ENCODE data around the gene PSME2.

DNA sequence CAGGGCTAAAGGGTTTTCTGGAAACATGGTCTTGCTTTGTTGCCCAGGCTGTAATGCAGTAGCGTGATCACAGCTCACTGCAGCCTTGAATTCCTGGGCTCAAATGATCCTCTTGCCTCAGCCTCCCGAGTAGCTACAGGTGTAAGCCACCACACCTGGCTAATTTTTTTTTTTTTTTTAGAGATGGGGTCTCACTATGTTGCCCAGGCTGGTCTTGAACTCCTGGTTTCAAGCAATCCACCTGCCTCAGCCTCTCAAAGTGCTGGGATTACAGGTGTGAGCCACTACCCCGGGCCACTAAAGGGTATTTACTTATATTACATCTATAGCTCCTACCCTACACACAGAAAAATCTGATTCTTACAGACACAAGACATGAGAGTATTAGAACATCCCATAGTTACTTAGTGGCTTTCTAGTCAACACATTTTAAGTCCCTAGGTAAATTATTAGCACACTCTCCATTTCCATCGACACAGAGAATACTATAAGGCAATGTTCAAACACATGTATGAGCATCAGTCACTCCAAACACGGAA lies 38.0 kb downstream of the PSME2 start:
- TF ChIP-seq EZH2 (IDR thresholded peaks at IDR 0.05; ENCODE audit: insufficient read depth, poor library complexity, severe bottlenecking): no peak
- no peak for TF ChIP-seq EZH2phosphoT487 (IDR thresholded peaks at IDR 0.05; ENCODE audit: insufficient read depth, low read depth)

All from GM23248 (cell line).